ENCODE measurements around the gene DEXI. TPM values are rescaled to one million over a fixed set of nuclear protein-coding genes. Genes with fewer than 3 reads are reported as not detected.

The DEXI gene
- total RNA-seq, 2 experiments from 2014 or later: 24.2 to 24.7 TPM

Other genes with a start within 250 kb of the DEXI start
- not detected for gene TEKT5, start 247.5 kb downstream of the DEXI start, total RNA-seq
- gene NUBP1, start 198.6 kb downstream of the DEXI start, total RNA-seq: 10 to 100 TPM; 29.4 to 31.5 TPM
- gene TVP23A, start 123.7 kb downstream of the DEXI start, total RNA-seq: not detected
- gene CIITA, start 65.3 kb downstream of the DEXI start, total RNA-seq: 10 to 100 TPM; 48.5 to 48.9 TPM
- 10 to 100 TPM; 30.3 to 32.4 TPM for gene CLEC16A, start 2.1 kb upstream of the DEXI start, total RNA-seq